MG63 (cell line): ENCODE data around the gene PI4KA. TPM values are rescaled to one million over a fixed set of nuclear protein-coding genes. Genes with fewer than 3 reads are reported as not detected.

Experiments used
- DNase-seq: peaks from one replicate; pipeline ENCODE4 v3.0.0-alpha.2; 2020
- H3K27me3 ChIP-seq: fragments of 250-450 bp; sonication (Bioruptor Pico); 2 replicates; pipeline ENCODE4 v1.5.1; 2020; ENCODE audit warnings: mild to moderate bottlenecking, moderate library complexity
- H3K36me3 ChIP-seq: fragments of 250-450 bp; sonication (Bioruptor Pico); 2 replicates; pipeline ENCODE4 v1.5.1; 2020; ENCODE audit warnings: mild to moderate bottlenecking, moderate library complexity
- H3K4me3 ChIP-seq: fragments of 250-450 bp; sonication (Bioruptor Pico); 2 replicates; pipeline ENCODE4 v1.5.1; 2020; ENCODE audit warnings: mild to moderate bottlenecking, moderate library complexity
- H3K9me3 ChIP-seq: fragments of 250-450 bp; sonication (Bioruptor Pico); 2 replicates; pipeline ENCODE4 v1.5.1; 2020; ENCODE audit warnings: mild to moderate bottlenecking, moderate library complexity
- total RNA-seq: library from RNA; depleted of rRNA; stranded (reverse); fragments of >200 nt; shearing (Covaris generic); gene quantifications from 2 replicates; pipeline ENCODE4 v1.2.3, GENCODE V29; 2014; ENCODE audit warnings: low replicate concordance

Gene PI4KA
- total RNA-seq, 1 experiment from 2014 or later = 24.3 TPM

DNA sequence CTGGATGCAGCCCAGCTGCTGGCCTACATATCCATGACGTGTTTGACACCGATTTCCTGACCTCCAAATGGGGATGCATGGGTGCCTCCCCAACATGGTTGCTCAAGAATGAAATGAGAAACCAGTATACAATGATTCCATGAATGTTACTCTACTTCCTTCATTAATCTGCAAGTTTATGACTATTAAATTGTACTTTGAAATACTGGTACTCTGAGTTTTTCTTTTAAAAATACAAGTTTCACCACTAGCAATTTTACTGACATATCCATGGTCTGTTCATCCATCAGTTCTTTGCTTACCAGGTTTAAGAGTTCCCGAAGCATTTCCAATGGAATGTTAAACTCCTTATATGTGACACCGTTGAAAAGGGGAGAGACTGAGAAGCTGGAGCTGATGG, 45.6 kb downstream of the PI4KA start:
- Histone ChIP-seq H3K9me3 (no peaks in the 10 kb centered on the region), H3K27me3 (no peaks in the 10 kb centered on the region), H3K36me3 (peaks cover 31% of the 10 kb centered on the region), H3K4me3 (no peak overlapping the region)
- no peak for DNase-seq

- peaks cover 30% of the 10 kb centered on the region for H3K36me3 ChIP-seq
- no peak for DNase-seq
- H3K4me3 ChIP-seq = no peak overlapping the region
- H3K9me3 ChIP-seq = no peaks in the 10 kb centered on the region
- no peaks in the 10 kb centered on the region for H3K27me3 ChIP-seq
Measured at GRCh38 chr22:20811971-20812660, 46.5 kb downstream of the PI4KA start.

- H3K27me3 ChIP-seq = no peaks in the 10 kb centered on the region
- no peak for DNase-seq
- H3K4me3 ChIP-seq = no peak overlapping the region
- H3K36me3 ChIP-seq = peaks cover 39% of the 10 kb centered on the region
- no peaks in the 10 kb centered on the region for H3K9me3 ChIP-seq
Measured at GRCh38 chr22:20811171-20811570, 47.4 kb downstream of the PI4KA start.

GRCh38 chr22:20810645-20811044, 48.0 kb downstream of the PI4KA start:
- Histone ChIP-seq H3K36me3 (peaks cover 43% of the 10 kb centered on the region), H3K27me3 (no peaks in the 10 kb centered on the region), H3K9me3 (no peaks in the 10 kb centered on the region), H3K4me3 (no peak overlapping the region)
- DNase-seq = no peak

- Histone ChIP-seq H3K27me3 (no peaks in the 10 kb centered on the region), H3K9me3 (no peaks in the 10 kb centered on the region), H3K36me3 (peaks cover 50% of the 10 kb centered on the region), H3K4me3 (no peak overlapping the region)
- DNase-seq = no peak
Measured at GRCh38 chr22:20809538-20810185, 48.9 kb downstream of the PI4KA start.

DNA sequence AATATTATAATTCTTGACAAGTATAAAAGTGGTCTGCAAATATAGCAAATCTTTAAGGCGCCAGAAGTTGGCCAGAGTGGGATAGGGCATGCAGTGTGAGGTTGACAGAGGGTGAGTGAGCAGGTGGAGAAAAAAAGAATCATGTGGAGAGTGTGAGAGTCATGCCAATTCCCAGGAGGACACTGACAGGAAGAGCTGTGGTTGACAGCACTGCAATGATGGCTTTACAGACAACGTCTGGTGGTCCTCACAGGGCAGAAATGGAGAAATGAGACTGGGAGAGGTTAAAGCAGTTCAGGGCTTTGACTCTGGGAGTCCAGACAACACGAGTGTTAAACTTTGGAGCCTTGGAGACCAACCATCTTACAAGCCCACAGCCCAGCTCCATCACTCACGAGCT, 49.8 kb downstream of the PI4KA start:
- no peak overlapping the region for H3K4me3 ChIP-seq
- H3K36me3 ChIP-seq = peaks cover 53% of the 10 kb centered on the region
- no peaks in the 10 kb centered on the region for H3K9me3 ChIP-seq
- no peak for DNase-seq
- H3K27me3 ChIP-seq = no peaks in the 10 kb centered on the region

GRCh38 chr22:20807315-20807752, 51.3 kb downstream of the PI4KA start:
- no peaks in the 10 kb centered on the region for H3K9me3 ChIP-seq
- DNase-seq = peak; percentile 80
- H3K27me3 ChIP-seq = no peaks in the 10 kb centered on the region
- H3K4me3 ChIP-seq = no peak overlapping the region
- H3K36me3 ChIP-seq = peaks cover 51% of the 10 kb centered on the region

GRCh38 chr22:20805972-20806471, 52.6 kb downstream of the PI4KA start:
- no peaks in the 10 kb centered on the region for H3K9me3 ChIP-seq
- peaks cover 61% of the 10 kb centered on the region for H3K36me3 ChIP-seq
- DNase-seq = peak; percentile 82
- H3K4me3 ChIP-seq = no peak overlapping the region
- H3K27me3 ChIP-seq = no peaks in the 10 kb centered on the region

- DNase-seq = no peak
- no peaks in the 10 kb centered on the region for H3K27me3 ChIP-seq
- no peak overlapping the region for H3K4me3 ChIP-seq
- peaks cover 66% of the 10 kb centered on the region for H3K36me3 ChIP-seq
- no peaks in the 10 kb centered on the region for H3K9me3 ChIP-seq
Measured at GRCh38 chr22:20804650-20805049, 54.0 kb downstream of the PI4KA start.

DNA sequence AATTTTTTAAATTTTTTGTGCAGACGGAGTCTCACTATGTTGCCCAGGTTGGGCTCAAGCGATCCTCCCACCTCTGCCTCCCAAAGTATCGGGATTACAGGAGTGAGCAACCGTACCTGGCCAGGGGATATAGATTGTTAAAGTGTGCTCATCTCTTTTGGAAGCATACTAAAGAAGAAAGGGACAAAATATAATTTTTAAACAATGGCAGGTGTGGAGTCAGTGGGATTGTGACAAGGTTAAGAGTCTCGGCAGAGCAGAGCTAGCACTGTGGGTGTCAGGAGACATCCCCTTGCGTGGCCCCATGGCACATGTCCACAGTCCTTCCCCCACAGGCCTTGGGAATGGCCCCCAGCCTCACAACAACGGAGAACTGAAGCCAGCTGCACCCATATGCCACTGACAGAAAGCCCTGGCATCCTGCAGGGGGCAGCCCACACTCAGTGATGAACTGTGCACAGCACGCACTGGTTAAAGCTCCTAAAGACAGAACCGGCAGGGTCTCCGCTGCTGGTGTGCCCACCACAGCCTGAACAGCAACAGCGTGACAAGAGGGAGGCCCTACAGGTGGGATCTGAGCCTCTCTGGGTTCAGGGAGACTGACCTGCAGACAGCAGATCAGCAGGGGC, 54.8 kb downstream of the PI4KA start:
- H3K4me3 ChIP-seq = no peak overlapping the region
- H3K27me3 ChIP-seq = no peaks in the 10 kb centered on the region
- no peaks in the 10 kb centered on the region for H3K9me3 ChIP-seq
- peaks cover 66% of the 10 kb centered on the region for H3K36me3 ChIP-seq
- peak; percentile 30 for DNase-seq

DNA sequence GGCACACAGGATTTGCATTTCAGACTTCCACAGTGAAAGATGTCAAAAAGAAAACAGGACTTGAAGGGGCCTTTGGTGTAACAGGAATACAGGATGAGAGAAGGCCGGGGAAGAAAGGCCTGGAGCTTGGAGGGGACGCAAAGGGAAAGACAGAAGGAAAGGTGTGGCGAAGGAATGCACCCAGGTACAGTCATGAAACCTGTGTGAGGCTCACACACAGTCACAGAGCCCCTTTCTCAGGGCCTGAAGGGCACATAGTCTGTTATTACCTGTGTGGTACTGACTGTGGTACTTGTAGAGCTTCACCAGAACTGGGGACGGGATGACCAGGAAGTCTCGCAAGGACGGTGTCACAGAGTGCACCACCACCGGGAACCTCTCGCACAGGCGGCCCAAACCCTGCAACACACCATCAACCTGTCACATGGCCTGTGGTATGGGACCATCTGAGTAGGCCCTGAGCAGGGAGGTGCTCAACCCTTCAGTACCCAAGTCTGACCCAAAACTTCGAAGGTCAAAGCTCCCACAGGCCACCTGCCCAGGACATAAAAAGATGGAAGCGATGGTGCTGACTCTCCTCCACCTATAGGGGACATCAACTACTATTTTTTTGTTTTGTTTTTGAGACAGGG, 55.6 kb downstream of the PI4KA start:
- Histone ChIP-seq H3K36me3 (peaks cover 64% of the 10 kb centered on the region), H3K9me3 (no peaks in the 10 kb centered on the region), H3K27me3 (no peaks in the 10 kb centered on the region), H3K4me3 (no peak overlapping the region)
- no peak for DNase-seq

- no peak for DNase-seq
- no peaks in the 10 kb centered on the region for H3K9me3 ChIP-seq
- peaks cover 64% of the 10 kb centered on the region for H3K36me3 ChIP-seq
- no peaks in the 10 kb centered on the region for H3K27me3 ChIP-seq
- H3K4me3 ChIP-seq = no peak overlapping the region
Measured at GRCh38 chr22:20802452-20802851, 56.2 kb downstream of the PI4KA start.

DNA sequence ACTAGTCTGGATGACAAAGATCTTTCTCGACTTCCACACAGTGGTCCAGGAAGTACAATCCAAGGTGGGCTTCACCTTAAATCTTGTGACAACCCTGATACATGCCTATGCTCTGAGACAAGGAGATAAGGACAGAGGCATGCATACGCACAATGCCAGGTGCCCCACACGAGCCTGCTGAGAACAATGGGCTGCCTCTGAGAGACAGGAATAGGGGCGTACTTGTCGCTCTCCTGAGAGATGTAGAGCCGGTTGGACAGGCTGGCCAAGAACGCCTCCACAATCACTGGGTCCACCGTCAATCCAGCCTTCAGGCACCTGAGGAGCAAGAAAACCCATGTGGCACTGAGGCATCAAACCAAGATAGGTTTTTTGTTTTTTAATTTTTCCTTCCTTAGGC, 59.2 kb downstream of the PI4KA start:
- no peak for DNase-seq
- H3K9me3 ChIP-seq = no peaks in the 10 kb centered on the region
- no peaks in the 10 kb centered on the region for H3K27me3 ChIP-seq
- peaks cover 46% of the 10 kb centered on the region for H3K36me3 ChIP-seq
- H3K4me3 ChIP-seq = no peak overlapping the region

DNA sequence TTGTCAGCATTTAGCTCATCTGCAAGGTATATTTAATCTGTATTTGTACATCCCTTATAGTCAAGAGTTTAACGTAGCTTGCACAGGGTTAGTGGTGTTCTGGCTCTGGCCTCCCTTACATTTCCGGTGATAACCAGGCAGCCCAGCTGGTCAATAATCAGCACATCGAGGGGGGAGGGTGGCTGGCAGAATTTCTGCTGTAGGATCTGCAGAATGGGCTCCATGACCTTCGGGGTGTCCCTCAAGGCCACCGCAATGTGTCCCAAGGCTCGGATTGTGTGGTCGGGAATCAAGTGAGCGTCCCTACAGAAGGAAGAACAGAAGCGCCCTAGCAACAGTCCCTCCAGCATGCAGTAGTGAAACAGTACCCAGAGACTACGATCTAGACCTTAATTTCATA, 59.6 kb downstream of the PI4KA start:
- Histone ChIP-seq H3K36me3 (peaks cover 41% of the 10 kb centered on the region), H3K27me3 (no peaks in the 10 kb centered on the region), H3K9me3 (no peaks in the 10 kb centered on the region), H3K4me3 (no peak overlapping the region)
- no peak for DNase-seq

GRCh38 chr22:20798218-20798617, 60.4 kb downstream of the PI4KA start:
- Histone ChIP-seq H3K27me3 (no peaks in the 10 kb centered on the region), H3K36me3 (peaks cover 34% of the 10 kb centered on the region), H3K4me3 (no peak overlapping the region), H3K9me3 (no peaks in the 10 kb centered on the region)
- DNase-seq = no peak

- Histone ChIP-seq H3K9me3 (no peaks in the 10 kb centered on the region), H3K27me3 (no peaks in the 10 kb centered on the region), H3K36me3 (peaks cover 24% of the 10 kb centered on the region), H3K4me3 (no peak overlapping the region)
- no peak for DNase-seq
Measured at GRCh38 chr22:20796731-20797130, 61.9 kb downstream of the PI4KA start.
